ENCODE data around the gene IMPDH2. TPM values are rescaled to one million over a fixed set of nuclear protein-coding genes. Genes with fewer than 3 reads are reported as not detected.

Gene IMPDH2
- total and polyA plus RNA-seq, 10 of the 15 experiments (the other 5 are each of a cell fraction or from before 2014, with no cell fraction given) = 190 to 424 (median 345) TPM

- TF ChIP-seq, protein P1, sequence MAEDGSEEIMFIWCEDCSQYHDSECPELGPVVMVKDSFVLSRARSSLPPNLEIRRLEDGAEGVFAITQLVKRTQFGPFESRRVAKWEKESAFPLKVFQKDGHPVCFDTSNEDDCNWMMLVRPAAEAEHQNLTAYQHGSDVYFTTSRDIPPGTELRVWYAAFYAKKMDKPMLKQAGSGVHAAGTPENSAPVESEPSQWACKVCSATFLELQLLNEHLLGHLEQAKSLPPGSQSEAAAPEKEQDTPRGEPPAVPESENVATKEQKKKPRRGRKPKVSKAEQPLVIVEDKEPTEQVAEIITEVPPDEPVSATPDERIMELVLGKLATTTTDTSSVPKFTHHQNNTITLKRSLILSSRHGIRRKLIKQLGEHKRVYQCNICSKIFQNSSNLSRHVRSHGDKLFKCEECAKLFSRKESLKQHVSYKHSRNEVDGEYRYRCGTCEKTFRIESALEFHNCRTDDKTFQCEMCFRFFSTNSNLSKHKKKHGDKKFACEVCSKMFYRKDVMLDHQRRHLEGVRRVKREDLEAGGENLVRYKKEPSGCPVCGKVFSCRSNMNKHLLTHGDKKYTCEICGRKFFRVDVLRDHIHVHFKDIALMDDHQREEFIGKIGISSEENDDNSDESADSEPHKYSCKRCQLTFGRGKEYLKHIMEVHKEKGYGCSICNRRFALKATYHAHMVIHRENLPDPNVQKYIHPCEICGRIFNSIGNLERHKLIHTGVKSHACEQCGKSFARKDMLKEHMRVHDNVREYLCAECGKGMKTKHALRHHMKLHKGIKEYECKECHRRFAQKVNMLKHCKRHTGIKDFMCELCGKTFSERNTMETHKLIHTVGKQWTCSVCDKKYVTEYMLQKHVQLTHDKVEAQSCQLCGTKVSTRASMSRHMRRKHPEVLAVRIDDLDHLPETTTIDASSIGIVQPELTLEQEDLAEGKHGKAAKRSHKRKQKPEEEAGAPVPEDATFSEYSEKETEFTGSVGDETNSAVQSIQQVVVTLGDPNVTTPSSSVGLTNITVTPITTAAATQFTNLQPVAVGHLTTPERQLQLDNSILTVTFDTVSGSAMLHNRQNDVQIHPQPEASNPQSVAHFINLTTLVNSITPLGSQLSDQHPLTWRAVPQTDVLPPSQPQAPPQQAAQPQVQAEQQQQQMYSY (CRISPR knock-in tag; IDR thresholded peaks at IDR 0.05) = no peak
- TF ChIP-seq CBFB (IDR thresholded peaks at IDR 0.05; ENCODE audit: low read depth) (peak; percentile 98), TCF7 (IDR thresholded peaks at IDR 0.05; ENCODE audit: borderline replicate concordance) (no peak), TCF3 (IDR thresholded peaks at IDR 0.05; ENCODE audit: borderline replicate concordance, insufficient read depth, low read depth, low read length) (peak; percentile 87; the same call in 1 of the 2 replicates), MYB (IDR thresholded peaks at IDR 0.05; ENCODE audit: borderline replicate concordance, low read depth, low read length) (peak; percentile 86), HDGF (IDR thresholded peaks at IDR 0.05) (0 out of 2 replicates have a peak, but pooled peaks have one; percentile 13), STAT1 (conservative IDR thresholded peaks at IDR 0.05) (peak; percentile 80; the same call in 1 of the 2 replicates), SUPT20H (IDR thresholded peaks at IDR 0.05; ENCODE audit: borderline replicate concordance, control insufficient read depth, low read depth, low read length) (no peak), NFYA (IDR thresholded peaks at IDR 0.05; ENCODE audit: borderline replicate concordance, low read depth, low read length) (no peak), CUX1 (IDR thresholded peaks at IDR 0.05; ENCODE audit: insufficient replicate concordance, low read depth, low read length) (no peak), RCOR1 (conservative IDR thresholded peaks at IDR 0.05; ENCODE audit: low read depth, low read length) (peak; percentile 37; the same call in 1 of the 2 replicates), MAX (IDR thresholded peaks at IDR 0.05; ENCODE audit: low read depth, low read length) (peak; percentile 72; the same call in 1 of the 2 replicates), STAT3 (IDR thresholded peaks at IDR 0.05; ENCODE audit: low read depth, low read length) (no peak), BACH1 (IDR thresholded peaks at IDR 0.05; ENCODE audit: borderline replicate concordance) (peak; percentile 35)
- TF ChIP-seq, protein P2, sequence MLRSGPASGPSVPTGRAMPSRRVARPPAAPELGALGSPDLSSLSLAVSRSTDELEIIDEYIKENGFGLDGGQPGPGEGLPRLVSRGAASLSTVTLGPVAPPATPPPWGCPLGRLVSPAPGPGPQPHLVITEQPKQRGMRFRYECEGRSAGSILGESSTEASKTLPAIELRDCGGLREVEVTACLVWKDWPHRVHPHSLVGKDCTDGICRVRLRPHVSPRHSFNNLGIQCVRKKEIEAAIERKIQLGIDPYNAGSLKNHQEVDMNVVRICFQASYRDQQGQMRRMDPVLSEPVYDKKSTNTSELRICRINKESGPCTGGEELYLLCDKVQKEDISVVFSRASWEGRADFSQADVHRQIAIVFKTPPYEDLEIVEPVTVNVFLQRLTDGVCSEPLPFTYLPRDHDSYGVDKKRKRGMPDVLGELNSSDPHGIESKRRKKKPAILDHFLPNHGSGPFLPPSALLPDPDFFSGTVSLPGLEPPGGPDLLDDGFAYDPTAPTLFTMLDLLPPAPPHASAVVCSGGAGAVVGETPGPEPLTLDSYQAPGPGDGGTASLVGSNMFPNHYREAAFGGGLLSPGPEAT (IDR thresholded peaks at IDR 0.05; ENCODE audit: low read depth) = peak; percentile 71
- TF ChIP-seq, protein P3, sequence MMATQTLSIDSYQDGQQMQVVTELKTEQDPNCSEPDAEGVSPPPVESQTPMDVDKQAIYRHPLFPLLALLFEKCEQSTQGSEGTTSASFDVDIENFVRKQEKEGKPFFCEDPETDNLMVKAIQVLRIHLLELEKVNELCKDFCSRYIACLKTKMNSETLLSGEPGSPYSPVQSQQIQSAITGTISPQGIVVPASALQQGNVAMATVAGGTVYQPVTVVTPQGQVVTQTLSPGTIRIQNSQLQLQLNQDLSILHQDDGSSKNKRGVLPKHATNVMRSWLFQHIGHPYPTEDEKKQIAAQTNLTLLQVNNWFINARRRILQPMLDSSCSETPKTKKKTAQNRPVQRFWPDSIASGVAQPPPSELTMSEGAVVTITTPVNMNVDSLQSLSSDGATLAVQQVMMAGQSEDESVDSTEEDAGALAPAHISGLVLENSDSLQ (IDR thresholded peaks at IDR 0.05) = peak; percentile 47; the same call in 1 of the 2 replicates
Observed at GRCh38 chr3:49021213-49021812, 7.9 kb downstream of the IMPDH2 start (continued).

Measured in GM12878 (cell line).